ENCODE measurements around the gene PDE8B. TPM values are rescaled to one million over a fixed set of nuclear protein-coding genes. Genes with fewer than 3 reads are reported as not detected.

PDE8B gene
- total and polyA plus RNA-seq, 2 experiments from 2014 or later: 0.45 to 0.91 TPM

DNA sequence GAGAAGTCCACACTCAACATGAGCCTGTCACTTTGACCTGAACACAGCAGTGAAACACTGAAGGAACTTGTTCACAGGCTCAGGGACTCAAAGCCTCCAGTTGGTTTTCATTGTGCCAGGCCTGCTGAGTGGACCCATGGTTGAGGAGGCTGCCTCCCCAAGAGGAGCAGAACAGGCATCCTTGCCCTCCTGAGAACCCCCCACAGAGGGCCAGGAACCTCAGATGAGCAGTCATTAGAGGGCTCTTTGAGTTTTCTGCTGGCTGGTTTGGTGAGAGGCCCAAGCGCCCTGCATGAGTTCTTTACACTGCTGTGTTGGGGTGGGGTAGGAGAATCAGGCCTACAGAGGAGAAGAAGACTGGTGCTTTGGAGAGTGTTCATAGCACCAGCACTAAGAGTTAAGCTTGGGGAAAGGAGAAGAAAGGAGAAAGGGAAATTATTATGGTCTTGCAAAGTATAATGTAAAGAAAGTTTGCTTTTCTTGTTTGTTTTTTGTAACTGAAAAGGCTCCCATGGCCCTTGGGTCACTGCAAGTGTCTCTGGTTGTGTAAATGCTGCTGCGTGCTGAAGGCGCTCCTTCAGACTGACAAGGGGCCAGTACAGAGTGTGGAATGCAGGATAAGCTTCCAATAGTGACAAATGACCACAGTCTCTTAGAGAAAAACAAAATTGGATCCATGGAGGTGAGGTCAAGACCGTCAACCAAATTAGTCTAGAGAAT lies 100.2 kb downstream of the PDE8B start:
- no peak overlapping the region for H3K4me3 ChIP-seq
- no peak overlapping the region for H3K27ac ChIP-seq (ENCODE audit: low read depth)
- H2AFZ ChIP-seq: no peak overlapping the region
- no peaks in the 10 kb centered on the region for H3K4me1 ChIP-seq (ENCODE audit: insufficient read depth)
- no peaks in the 10 kb centered on the region for H4K20me1 ChIP-seq (replicated peaks; ENCODE audit: insufficient read depth)
- Mint-ChIP-seq H3K4me3 (no peak overlapping the region), H3K4me1 (peaks cover 11% of the 10 kb centered on the region), H3K27me3 (ENCODE audit: insufficient read depth, low read depth, poor library complexity) (peaks cover 3% of the 10 kb centered on the region), H3K36me3 (ENCODE audit: low read depth) (no peaks in the 10 kb centered on the region), H3K9me3 (no peaks in the 10 kb centered on the region), H3K27ac (no peak overlapping the region)
- H3K27me3 ChIP-seq (ENCODE audit: insufficient read depth): no peaks in the 10 kb centered on the region
- no peaks in the 10 kb centered on the region for H3K79me2 ChIP-seq (replicated peaks; ENCODE audit: insufficient read depth)
- H3K9me2 ChIP-seq (ENCODE audit: insufficient read depth): no peaks in the 10 kb centered on the region
- ATAC-seq (no peak), DNase-seq (ENCODE audit: low spot score) (no peak)
- no peak overlapping the region for H3K4me2 ChIP-seq
- no peaks in the 10 kb centered on the region for H3F3A ChIP-seq (replicated peaks; ENCODE audit: low read depth)
- TF ChIP-seq EZH2phosphoT487 (IDR thresholded peaks at IDR 0.05; ENCODE audit: unreplicated experiment) (no peak), CREB1 (CRISPR knock-in tag; IDR thresholded peaks at IDR 0.05; ENCODE audit: low read depth) (no peak), NANOG (IDR thresholded peaks at IDR 0.05; ENCODE audit: borderline replicate concordance) (no peak), STAT1 (IDR thresholded peaks at IDR 0.05; ENCODE audit: unreplicated experiment) (no peak), EZH2 (IDR thresholded peaks at IDR 0.05; ENCODE audit: low read depth, unreplicated experiment) (no peak), JUNB (IDR thresholded peaks at IDR 0.05; ENCODE audit: unreplicated experiment) (no peak), POLR2AphosphoS5 (IDR thresholded peaks at IDR 0.05; ENCODE audit: low read depth) (no peak), ZNF331 (CRISPR knock-in tag; IDR thresholded peaks at IDR 0.05; ENCODE audit: low read depth) (no peak), ZNF114 (CRISPR knock-in tag; IDR thresholded peaks at IDR 0.05) (no peak)
- TF ChIP-seq, protein P1, sequence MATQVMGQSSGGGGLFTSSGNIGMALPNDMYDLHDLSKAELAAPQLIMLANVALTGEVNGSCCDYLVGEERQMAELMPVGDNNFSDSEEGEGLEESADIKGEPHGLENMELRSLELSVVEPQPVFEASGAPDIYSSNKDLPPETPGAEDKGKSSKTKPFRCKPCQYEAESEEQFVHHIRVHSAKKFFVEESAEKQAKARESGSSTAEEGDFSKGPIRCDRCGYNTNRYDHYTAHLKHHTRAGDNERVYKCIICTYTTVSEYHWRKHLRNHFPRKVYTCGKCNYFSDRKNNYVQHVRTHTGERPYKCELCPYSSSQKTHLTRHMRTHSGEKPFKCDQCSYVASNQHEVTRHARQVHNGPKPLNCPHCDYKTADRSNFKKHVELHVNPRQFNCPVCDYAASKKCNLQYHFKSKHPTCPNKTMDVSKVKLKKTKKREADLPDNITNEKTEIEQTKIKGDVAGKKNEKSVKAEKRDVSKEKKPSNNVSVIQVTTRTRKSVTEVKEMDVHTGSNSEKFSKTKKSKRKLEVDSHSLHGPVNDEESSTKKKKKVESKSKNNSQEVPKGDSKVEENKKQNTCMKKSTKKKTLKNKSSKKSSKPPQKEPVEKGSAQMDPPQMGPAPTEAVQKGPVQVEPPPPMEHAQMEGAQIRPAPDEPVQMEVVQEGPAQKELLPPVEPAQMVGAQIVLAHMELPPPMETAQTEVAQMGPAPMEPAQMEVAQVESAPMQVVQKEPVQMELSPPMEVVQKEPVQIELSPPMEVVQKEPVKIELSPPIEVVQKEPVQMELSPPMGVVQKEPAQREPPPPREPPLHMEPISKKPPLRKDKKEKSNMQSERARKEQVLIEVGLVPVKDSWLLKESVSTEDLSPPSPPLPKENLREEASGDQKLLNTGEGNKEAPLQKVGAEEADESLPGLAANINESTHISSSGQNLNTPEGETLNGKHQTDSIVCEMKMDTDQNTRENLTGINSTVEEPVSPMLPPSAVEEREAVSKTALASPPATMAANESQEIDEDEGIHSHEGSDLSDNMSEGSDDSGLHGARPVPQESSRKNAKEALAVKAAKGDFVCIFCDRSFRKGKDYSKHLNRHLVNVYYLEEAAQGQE (IDR thresholded peaks at IDR 0.05; ENCODE audit: unreplicated experiment): no peak
- TF ChIP-seq, protein P2, sequence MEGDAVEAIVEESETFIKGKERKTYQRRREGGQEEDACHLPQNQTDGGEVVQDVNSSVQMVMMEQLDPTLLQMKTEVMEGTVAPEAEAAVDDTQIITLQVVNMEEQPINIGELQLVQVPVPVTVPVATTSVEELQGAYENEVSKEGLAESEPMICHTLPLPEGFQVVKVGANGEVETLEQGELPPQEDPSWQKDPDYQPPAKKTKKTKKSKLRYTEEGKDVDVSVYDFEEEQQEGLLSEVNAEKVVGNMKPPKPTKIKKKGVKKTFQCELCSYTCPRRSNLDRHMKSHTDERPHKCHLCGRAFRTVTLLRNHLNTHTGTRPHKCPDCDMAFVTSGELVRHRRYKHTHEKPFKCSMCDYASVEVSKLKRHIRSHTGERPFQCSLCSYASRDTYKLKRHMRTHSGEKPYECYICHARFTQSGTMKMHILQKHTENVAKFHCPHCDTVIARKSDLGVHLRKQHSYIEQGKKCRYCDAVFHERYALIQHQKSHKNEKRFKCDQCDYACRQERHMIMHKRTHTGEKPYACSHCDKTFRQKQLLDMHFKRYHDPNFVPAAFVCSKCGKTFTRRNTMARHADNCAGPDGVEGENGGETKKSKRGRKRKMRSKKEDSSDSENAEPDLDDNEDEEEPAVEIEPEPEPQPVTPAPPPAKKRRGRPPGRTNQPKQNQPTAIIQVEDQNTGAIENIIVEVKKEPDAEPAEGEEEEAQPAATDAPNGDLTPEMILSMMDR (conservative IDR thresholded peaks at IDR 0.05; ENCODE audit: low read depth in 2 of 2): no peak
- TF ChIP-seq, protein P3, sequence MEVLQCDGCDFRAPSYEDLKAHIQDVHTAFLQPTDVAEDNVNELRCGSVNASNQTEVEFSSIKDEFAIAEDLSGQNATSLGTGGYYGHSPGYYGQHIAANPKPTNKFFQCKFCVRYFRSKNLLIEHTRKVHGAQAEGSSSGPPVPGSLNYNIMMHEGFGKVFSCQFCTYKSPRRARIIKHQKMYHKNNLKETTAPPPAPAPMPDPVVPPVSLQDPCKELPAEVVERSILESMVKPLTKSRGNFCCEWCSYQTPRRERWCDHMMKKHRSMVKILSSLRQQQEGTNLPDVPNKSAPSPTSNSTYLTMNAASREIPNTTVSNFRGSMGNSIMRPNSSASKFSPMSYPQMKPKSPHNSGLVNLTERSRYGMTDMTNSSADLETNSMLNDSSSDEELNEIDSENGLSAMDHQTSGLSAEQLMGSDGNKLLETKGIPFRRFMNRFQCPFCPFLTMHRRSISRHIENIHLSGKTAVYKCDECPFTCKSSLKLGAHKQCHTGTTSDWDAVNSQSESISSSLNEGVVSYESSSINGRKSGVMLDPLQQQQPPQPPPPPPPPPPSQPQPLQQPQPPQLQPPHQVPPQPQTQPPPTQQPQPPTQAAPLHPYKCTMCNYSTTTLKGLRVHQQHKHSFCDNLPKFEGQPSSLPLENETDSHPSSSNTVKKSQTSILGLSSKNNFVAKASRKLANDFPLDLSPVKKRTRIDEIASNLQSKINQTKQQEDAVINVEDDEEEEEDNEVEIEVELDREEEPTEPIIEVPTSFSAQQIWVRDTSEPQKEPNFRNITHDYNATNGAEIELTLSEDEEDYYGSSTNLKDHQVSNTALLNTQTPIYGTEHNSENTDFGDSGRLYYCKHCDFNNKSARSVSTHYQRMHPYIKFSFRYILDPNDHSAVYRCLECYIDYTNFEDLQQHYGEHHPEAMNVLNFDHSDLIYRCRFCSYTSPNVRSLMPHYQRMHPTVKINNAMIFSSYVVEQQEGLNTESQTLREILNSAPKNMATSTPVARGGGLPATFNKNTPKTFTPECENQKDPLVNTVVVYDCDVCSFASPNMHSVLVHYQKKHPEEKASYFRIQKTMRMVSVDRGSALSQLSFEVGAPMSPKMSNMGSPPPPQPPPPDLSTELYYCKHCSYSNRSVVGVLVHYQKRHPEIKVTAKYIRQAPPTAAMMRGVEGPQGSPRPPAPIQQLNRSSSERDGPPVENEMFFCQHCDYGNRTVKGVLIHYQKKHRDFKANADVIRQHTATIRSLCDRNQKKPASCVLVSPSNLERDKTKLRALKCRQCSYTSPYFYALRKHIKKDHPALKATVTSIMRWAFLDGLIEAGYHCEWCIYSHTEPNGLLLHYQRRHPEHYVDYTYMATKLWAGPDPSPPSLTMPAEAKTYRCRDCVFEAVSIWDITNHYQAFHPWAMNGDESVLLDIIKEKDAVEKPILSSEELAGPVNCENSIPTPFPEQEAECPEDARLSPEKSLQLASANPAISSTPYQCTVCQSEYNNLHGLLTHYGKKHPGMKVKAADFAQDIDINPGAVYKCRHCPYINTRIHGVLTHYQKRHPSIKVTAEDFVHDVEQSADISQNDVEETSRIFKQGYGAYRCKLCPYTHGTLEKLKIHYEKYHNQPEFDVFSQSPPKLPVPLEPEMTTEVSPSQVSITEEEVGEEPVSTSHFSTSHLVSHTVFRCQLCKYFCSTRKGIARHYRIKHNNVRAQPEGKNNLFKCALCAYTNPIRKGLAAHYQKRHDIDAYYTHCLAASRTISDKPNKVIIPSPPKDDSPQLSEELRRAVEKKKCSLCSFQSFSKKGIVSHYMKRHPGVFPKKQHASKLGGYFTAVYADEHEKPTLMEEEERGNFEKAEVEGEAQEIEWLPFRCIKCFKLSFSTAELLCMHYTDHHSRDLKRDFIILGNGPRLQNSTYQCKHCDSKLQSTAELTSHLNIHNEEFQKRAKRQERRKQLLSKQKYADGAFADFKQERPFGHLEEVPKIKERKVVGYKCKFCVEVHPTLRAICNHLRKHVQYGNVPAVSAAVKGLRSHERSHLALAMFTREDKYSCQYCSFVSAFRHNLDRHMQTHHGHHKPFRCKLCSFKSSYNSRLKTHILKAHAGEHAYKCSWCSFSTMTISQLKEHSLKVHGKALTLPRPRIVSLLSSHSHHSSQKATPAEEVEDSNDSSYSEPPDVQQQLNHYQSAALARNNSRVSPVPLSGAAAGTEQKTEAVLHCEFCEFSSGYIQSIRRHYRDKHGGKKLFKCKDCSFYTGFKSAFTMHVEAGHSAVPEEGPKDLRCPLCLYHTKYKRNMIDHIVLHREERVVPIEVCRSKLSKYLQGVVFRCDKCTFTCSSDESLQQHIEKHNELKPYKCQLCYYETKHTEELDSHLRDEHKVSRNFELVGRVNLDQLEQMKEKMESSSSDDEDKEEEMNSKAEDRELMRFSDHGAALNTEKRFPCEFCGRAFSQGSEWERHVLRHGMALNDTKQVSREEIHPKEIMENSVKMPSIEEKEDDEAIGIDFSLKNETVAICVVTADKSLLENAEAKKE (CRISPR knock-in tag; IDR thresholded peaks at IDR 0.05): no peak
- TF ChIP-seq, protein P4, sequence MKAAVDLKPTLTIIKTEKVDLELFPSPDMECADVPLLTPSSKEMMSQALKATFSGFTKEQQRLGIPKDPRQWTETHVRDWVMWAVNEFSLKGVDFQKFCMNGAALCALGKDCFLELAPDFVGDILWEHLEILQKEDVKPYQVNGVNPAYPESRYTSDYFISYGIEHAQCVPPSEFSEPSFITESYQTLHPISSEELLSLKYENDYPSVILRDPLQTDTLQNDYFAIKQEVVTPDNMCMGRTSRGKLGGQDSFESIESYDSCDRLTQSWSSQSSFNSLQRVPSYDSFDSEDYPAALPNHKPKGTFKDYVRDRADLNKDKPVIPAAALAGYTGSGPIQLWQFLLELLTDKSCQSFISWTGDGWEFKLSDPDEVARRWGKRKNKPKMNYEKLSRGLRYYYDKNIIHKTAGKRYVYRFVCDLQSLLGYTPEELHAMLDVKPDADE (IDR thresholded peaks at IDR 0.05): no peak
- H3K36me3 ChIP-seq (ENCODE audit: insufficient read depth): no peaks in the 10 kb centered on the region

Measured in GM23338 (cell line).